IPS DF 6.9 (cell line): ENCODE results near the gene PIPOX.
A peak's percentile ranks its signal among the peaks of the same experiment; 100 is the strongest.

Experiments used
- DNase-seq: peaks from one replicate; pipeline ENCODE4 v3.0.0-alpha.2; 2013; ENCODE audit warnings: low read depth, low spot score
- H3K27ac ChIP-seq: one replicate; pipeline ENCODE4 v1.5.1; 2013; ENCODE audit warnings: low read length, control low read depth
- H3K27me3 ChIP-seq: 2 replicates; pipeline ENCODE4 v1.6.1; 2013; ENCODE audit warnings: mild to moderate bottlenecking, low read length; ENCODE audit not compliant: control insufficient read depth, insufficient read depth
- H3K36me3 ChIP-seq: 2 replicates; pipeline ENCODE4 v1.6.1; 2013; ENCODE audit warnings: low read length; ENCODE audit not compliant: control insufficient read depth, insufficient read depth
- H3K4me1 ChIP-seq: 2 replicates; pipeline ENCODE4 v1.6.1; 2013; ENCODE audit warnings: low read length; ENCODE audit not compliant: control insufficient read depth, insufficient read depth
- H3K4me3 ChIP-seq: 2 replicates; pipeline ENCODE4 v1.5.1; 2013; ENCODE audit warnings: mild to moderate bottlenecking, low read length
- H3K9me3 ChIP-seq: 2 replicates; pipeline ENCODE4 v1.6.1; 2013; ENCODE audit warnings: low read length, inconsistent platforms; ENCODE audit not compliant: control insufficient read depth, insufficient read depth
- WGBS: extraction: QIAGEN DNeasy Blood & Tissue Kit; methylation state at CpG from one replicate; pipeline ENCODE4 v1.1.7; 2013; ENCODE audit warnings: mixed read lengths, missing lambda C conversion rate; ENCODE audit not compliant: insufficient read length, insufficient coverage; 5-methylcytosine and 5-hydroxymethylcytosine counted together

Gene PIPOX

DNA sequence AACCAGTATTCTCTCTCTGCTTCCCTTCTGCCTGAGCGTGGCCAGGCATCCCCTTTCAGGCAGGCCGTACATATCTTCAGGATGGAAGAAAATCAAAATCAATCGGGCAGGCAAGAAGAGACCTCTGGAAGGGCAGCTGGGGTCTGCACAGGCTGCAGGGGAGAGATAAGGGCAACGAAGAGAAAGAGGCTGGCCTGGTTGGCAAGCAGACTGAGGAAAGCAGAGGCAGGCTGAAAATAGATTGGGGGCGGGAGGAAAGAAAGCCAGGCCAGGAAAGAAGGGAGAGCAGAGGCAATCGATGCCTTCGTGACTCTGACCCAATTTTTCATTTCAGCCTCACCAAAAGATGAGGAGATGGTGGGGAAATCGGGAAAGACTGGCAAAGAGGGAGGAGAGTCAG lies 18.1 kb downstream of the PIPOX start:
- H3K4me1 ChIP-seq: peaks cover 7% of the 10 kb centered on the region
- no peak overlapping the region for H3K4me3 ChIP-seq
- no peak overlapping the region for H3K27ac ChIP-seq
- no CpG with 5 or more reads among the region's 8 CpGs for WGBS
- no peaks in the 10 kb centered on the region for H3K36me3 ChIP-seq
- DNase-seq: no peak
- no peaks in the 10 kb centered on the region for H3K9me3 ChIP-seq
- no peaks in the 10 kb centered on the region for H3K27me3 ChIP-seq

DNA sequence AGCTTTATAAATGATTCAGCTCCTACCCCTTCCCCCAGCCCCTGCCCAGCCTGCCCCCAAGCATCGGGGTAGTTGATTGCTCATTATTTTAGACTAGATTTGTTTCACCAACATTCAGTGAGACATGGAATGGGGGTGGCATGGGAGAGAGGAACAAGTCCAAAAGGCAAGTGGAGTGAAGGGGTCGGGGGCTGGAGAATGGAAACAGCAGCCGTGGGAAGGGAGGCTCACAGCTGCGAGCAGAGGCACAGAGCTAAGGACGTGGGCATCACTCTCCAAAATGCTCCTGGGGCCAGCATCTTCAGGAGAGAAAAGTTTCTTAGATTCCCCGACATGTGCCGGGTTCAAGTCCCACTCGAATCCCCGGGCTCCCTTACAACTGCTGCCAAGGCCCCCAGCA lies 19.3 kb downstream of the PIPOX start:
- no CpG with 5 or more reads among the region's 9 CpGs for WGBS
- Histone ChIP-seq H3K27ac (no peak overlapping the region), H3K27me3 (no peaks in the 10 kb centered on the region), H3K4me1 (peaks cover 8% of the 10 kb centered on the region), H3K9me3 (no peaks in the 10 kb centered on the region), H3K36me3 (no peaks in the 10 kb centered on the region), H3K4me3 (no peak overlapping the region)
- no peak for DNase-seq

DNA sequence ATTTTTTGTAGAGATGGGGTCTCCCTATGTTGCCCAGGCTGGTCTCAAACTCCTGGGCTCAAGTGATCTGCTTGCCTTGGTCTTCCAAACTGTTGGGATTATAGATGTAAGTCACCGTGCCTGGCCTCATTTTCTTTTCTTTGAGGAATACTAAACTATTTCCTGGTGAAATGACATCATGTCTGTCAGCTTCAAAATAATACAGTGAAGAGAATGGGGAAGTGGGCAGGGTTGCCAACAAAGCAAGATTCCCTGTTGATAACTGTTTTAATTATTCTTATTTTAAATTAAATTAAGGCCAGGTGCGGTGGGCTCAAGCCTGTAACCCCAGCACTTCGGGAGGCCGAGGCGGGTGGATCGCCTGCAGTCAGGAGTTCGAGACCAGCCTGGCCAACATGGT lies 21.1 kb downstream of the PIPOX start:
- Histone ChIP-seq H3K27ac (no peak overlapping the region), H3K36me3 (no peaks in the 10 kb centered on the region), H3K4me1 (peaks cover 8% of the 10 kb centered on the region), H3K4me3 (no peak overlapping the region), H3K9me3 (no peaks in the 10 kb centered on the region), H3K27me3 (no peaks in the 10 kb centered on the region)
- WGBS: no CpG with 5 or more reads among the region's 7 CpGs
- DNase-seq: no peak

DNA sequence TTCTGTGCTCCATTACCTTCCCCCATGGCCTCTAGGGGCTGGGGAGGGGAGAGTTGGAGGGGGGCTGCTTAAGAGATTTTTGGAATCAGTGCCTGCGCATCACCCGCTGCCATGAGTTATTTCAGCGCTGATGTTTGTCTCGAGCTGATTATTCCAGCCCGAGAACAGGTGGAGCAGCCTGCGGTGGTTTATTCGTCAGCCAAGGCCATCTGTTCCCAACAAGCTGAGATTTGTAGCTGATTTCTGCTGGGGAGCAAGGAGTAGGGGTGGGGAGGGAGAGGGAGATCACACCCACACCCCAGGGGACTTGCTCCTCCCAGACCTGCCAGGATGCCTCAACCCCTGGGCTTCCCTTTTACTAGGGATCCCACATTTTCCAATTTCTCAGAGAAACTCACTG lies 23.1 kb downstream of the PIPOX start:
- peaks cover 3% of the 10 kb centered on the region; the same call in 1 of the 2 replicates for H3K4me1 ChIP-seq
- no peak overlapping the region for H3K4me3 ChIP-seq
- H3K9me3 ChIP-seq: no peaks in the 10 kb centered on the region
- no peak overlapping the region for H3K27ac ChIP-seq
- no CpG with 5 or more reads among the region's 7 CpGs for WGBS
- no peak for DNase-seq
- no peaks in the 10 kb centered on the region for H3K27me3 ChIP-seq
- no peaks in the 10 kb centered on the region for H3K36me3 ChIP-seq

DNA sequence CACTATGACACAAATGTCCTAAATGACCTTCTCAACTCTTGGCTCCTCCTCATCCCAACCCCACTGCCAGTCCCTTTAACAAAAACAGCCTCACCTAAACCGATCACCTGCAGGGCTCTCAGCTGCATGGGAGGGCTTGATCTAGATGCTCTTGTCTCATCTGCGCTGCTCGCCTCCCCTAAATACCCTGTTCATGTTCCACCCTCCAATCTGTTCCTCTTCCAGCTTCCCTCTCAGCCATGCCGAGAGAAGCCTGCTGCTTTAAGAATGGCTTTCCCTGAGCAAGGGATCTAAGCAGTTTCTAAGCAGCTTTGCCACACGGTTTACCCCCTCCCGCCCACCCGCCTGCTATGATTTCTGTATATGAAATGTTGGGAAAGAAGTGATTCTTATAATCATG lies 23.7 kb downstream of the PIPOX start:
- peaks cover 3% of the 10 kb centered on the region; the same call in 1 of the 2 replicates for H3K4me1 ChIP-seq
- no peak overlapping the region for H3K4me3 ChIP-seq
- H3K27ac ChIP-seq: no peak overlapping the region
- H3K36me3 ChIP-seq: no peaks in the 10 kb centered on the region
- H3K9me3 ChIP-seq: no peaks in the 10 kb centered on the region
- no peak for DNase-seq
- no peaks in the 10 kb centered on the region for H3K27me3 ChIP-seq
- no CpG with 5 or more reads among the region's 7 CpGs for WGBS

DNA sequence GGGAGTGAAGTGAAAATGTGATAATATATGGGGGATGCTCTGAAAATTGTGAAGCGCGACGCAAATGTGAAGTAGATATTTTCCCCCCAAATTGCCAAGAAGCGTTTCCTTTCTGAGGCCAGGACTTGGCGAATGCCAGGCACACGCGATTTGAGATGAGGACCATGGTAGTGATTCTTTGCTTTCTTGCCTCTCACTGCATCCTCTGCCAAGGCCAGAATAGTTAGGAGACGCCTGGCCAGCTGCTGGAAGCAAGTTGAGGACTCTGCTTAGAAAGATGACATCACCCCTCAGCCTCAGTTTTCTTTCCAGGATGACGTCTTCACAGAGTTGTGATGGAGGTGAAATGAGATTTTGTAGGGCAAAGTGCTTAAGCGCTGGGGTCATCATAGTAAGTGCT lies 25.9 kb downstream of the PIPOX start:
- no peak overlapping the region for H3K27ac ChIP-seq
- no peak overlapping the region for H3K4me3 ChIP-seq
- H3K27me3 ChIP-seq: no peaks in the 10 kb centered on the region
- H3K9me3 ChIP-seq: no peaks in the 10 kb centered on the region
- DNase-seq: no peak
- peaks cover 4% of the 10 kb centered on the region; the same call in 1 of the 2 replicates for H3K4me1 ChIP-seq
- no CpG with 5 or more reads among the region's 10 CpGs for WGBS
- no peaks in the 10 kb centered on the region for H3K36me3 ChIP-seq

DNA sequence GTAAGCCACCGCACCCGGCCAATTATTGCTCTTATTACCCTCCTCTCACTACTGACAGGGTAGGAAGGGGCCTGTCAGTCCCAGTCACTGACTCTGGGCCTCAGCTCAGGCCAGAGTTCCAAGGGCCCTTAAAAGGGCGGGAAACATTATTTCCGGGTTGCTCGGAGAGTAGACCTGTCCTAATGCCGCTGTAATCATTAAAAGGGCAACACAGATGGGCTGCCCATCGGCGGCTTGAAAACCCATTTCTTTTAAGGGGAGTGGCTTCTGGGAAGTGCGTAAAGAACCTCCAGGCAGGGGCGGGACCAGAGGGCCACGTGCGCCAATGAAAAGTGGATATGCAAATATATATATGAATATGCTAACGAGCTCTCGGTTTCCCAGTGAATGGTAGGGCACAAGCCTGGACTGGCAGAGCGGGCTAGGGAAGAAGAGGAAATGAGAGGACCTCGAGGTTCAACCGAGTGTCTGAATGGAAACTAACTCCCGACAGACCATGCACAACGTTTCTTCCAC lies 26.6 kb downstream of the PIPOX start:
- Histone ChIP-seq H3K4me1 (peaks cover 6% of the 10 kb centered on the region; the same call in 1 of the 2 replicates), H3K36me3 (0 out of 2 replicates have a peak, but pooled peaks cover 1% of the 10 kb centered on the region), H3K4me3 (no peak overlapping the region), H3K27ac (no peak overlapping the region), H3K9me3 (no peaks in the 10 kb centered on the region), H3K27me3 (no peaks in the 10 kb centered on the region)
- DNase-seq: peak; percentile 37
- no CpG with 5 or more reads among the region's 19 CpGs for WGBS

DNA sequence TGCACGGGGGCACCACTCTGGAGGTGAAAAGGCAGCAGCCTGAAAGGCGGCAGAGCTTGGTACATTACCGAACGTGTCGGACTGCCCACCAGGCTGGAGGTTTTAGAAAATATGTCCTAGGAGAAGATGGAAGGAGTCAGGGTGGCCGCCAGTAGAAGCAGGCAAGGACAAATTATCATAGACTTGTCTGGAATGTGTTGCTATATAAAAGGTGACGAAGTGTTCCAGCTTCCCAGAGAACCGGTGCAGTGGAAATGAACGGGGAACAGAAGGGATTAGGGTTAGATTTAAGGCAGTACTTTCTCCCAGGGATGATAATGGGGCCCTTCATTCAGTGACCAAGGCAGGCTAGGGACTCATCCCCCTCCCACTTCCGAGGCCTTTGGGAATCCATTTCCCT lies 27.4 kb downstream of the PIPOX start:
- no peak overlapping the region for H3K27ac ChIP-seq
- no CpG with 5 or more reads among the region's 10 CpGs for WGBS

DNA sequence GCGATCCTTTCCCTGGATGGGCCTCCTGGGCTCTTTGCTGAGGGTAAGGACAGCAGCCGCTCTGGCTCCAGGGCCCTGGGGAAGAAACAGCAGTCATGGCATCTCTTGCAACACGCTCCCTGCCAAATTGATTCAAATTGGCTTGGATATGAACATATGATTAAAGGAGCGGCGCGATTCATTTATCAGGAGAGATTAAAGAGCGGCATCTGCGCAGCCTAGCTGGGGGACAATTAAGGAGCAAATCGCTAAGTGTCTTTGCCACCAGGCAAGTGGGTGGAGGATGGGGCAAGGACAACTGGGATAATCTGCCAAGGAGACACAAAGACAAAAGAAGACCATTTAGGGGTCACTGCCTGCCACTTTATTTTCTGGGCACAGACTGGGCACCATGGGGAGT lies 27.8 kb downstream of the PIPOX start:
- Histone ChIP-seq H3K9me3 (no peaks in the 10 kb centered on the region), H3K4me3 (no peak overlapping the region), H3K36me3 (0 out of 2 replicates have a peak, but pooled peaks cover 3% of the 10 kb centered on the region), H3K27ac (no peak overlapping the region), H3K4me1 (peaks cover 6% of the 10 kb centered on the region; the same call in 1 of the 2 replicates), H3K27me3 (no peaks in the 10 kb centered on the region)
- no peak for DNase-seq
- WGBS: no CpG with 5 or more reads among the region's 9 CpGs

More for the DNA sequence above, 27.4 kb downstream of the PIPOX start:
- Histone ChIP-seq H3K9me3 (no peaks in the 10 kb centered on the region), H3K27me3 (no peaks in the 10 kb centered on the region), H3K4me1 (peaks cover 6% of the 10 kb centered on the region; the same call in 1 of the 2 replicates), H3K36me3 (0 out of 2 replicates have a peak, but pooled peaks cover 3% of the 10 kb centered on the region), H3K4me3 (no peak overlapping the region)
- DNase-seq: no peak

DNA sequence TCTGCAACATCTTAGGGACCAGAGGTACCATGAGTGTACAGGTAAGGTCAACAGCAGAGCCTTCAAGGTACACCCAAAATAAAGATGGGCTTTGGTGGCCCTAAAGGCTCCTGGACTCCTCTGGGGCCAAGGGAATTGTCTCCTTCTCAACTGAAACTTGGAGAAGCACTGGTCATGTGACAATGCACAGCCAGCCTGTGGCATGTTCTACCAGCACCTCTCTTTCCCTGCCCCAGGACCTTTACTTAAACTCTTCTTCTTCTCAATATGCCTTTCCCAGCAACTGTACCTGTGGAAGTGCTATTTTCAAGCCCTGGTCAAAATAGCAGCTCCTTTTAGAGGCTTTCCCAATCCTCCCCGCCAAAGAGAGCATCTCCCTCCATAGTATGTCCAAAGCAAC lies 28.4 kb downstream of the PIPOX start:
- H3K4me1 ChIP-seq: peaks cover 6% of the 10 kb centered on the region; the same call in 1 of the 2 replicates

DNA sequence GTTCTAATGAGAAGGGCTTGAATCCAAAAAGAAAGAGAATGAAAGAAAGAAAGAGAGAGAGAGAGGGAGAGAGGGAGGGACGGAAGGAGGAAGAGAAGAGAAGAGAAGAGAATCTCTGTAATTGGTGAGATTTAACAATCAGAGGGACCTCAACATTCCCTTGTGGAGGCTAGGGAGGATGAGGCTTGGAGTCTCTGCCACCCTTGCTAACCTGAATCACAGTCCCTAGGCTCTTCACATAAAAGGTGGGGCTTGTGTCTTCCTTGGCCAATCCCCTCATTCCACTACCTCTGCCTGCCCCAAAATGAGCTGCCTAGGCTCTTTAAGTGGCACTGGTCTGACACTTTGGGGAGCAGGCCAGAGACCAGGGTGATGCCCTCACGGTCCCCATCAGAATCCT lies 30.1 kb downstream of the PIPOX start:
- DNase-seq: no peak
- no CpG with 5 or more reads among the region's 2 CpGs for WGBS
- H3K36me3 ChIP-seq: 0 out of 2 replicates have a peak, but pooled peaks cover 3% of the 10 kb centered on the region
- no peaks in the 10 kb centered on the region for H3K27me3 ChIP-seq
- no peaks in the 10 kb centered on the region for H3K9me3 ChIP-seq
- H3K4me3 ChIP-seq: no peak overlapping the region
- H3K27ac ChIP-seq: no peak overlapping the region
- H3K4me1 ChIP-seq: peaks cover 10% of the 10 kb centered on the region

More for the DNA sequence above, 28.4 kb downstream of the PIPOX start:
- Histone ChIP-seq H3K4me3 (no peak overlapping the region), H3K27me3 (no peaks in the 10 kb centered on the region), H3K9me3 (no peaks in the 10 kb centered on the region), H3K36me3 (0 out of 2 replicates have a peak, but pooled peaks cover 3% of the 10 kb centered on the region), H3K27ac (no peak overlapping the region)
- no CpG with 5 or more reads among the region's 1 CpG for WGBS
- no peak for DNase-seq
